Measurements from ENCODE around the gene ELAC1.
"Not testable (repeated sequence)": the region's sequence is repeated elsewhere in the genome, so short reads cannot be mapped to it uniquely, and the experiment has no call there.

GRCh38 chr18:51003174-51003573 is 35.3 kb downstream of the ELAC1 start:
- not testable (repeated sequence) for TF ChIP-seq CTCF (IDR thresholded peaks at IDR 0.05; ENCODE audit: low read length); EZH2 (IDR thresholded peaks at IDR 0.05; ENCODE audit: borderline replicate concordance, low read length)
